ENCODE measurements around the gene EPHB2.

The EPHB2 gene

GRCh38 chr1:22849770-22850169, 139.1 kb downstream of the EPHB2 start:
- no peak for DNase-seq (ENCODE audit: low read depth, low spot score)

GRCh38 chr1:22850281-22850680, 139.6 kb downstream of the EPHB2 start:
- no peak for DNase-seq (ENCODE audit: low read depth, low spot score)
- H3K27ac ChIP-seq: no peak overlapping the region

More at GRCh38 chr1:22849770-22850169, 139.1 kb downstream of the EPHB2 start:
- no peak overlapping the region for H3K27ac ChIP-seq

GRCh38 chr1:22850681-22851080, 140.0 kb downstream of the EPHB2 start:
- no peak for DNase-seq (ENCODE audit: low read depth, low spot score)
- no peak overlapping the region for H3K27ac ChIP-seq

- no peak for DNase-seq (ENCODE audit: low read depth, low spot score)
- H3K27ac ChIP-seq: no peak overlapping the region
Measured at GRCh38 chr1:22851517-22851916, 140.9 kb downstream of the EPHB2 start.

GRCh38 chr1:22852144-22852655, 141.6 kb downstream of the EPHB2 start:
- no peak for DNase-seq (ENCODE audit: low read depth, low spot score)
- no peak overlapping the region for H3K27ac ChIP-seq

- no peak overlapping the region for H3K27ac ChIP-seq
- DNase-seq (ENCODE audit: low read depth, low spot score): no peak
Measured at GRCh38 chr1:22853651-22854185, 143.1 kb downstream of the EPHB2 start.

- no peak overlapping the region for H3K27ac ChIP-seq
- DNase-seq (ENCODE audit: low read depth, low spot score): no peak
Measured at GRCh38 chr1:22854688-22855565, 144.3 kb downstream of the EPHB2 start.

- no peak for DNase-seq (ENCODE audit: low read depth, low spot score)
- H3K27ac ChIP-seq: no peak overlapping the region
Measured at GRCh38 chr1:22855668-22856606, 145.3 kb downstream of the EPHB2 start.

GRCh38 chr1:22857661-22858060, 147.0 kb downstream of the EPHB2 start:
- no peak overlapping the region for H3K27ac ChIP-seq
- no peak for DNase-seq (ENCODE audit: low read depth, low spot score)

- H3K27ac ChIP-seq: no peak overlapping the region
- DNase-seq (ENCODE audit: low read depth, low spot score): no peak
Measured at GRCh38 chr1:22860414-22860800, 149.8 kb downstream of the EPHB2 start.

- no peak for DNase-seq (ENCODE audit: low read depth, low spot score)
- H3K27ac ChIP-seq: no peak overlapping the region
Measured at GRCh38 chr1:22860883-22861385, 150.3 kb downstream of the EPHB2 start.

- peak overlapping the region; percentile 36 for H3K27ac ChIP-seq
- peak; percentile 56 for DNase-seq (ENCODE audit: low read depth, low spot score)
Measured at GRCh38 chr1:22861764-22862440, 151.3 kb downstream of the EPHB2 start.

- no peak for DNase-seq (ENCODE audit: low read depth, low spot score)
- no peak overlapping the region for H3K27ac ChIP-seq
Measured at GRCh38 chr1:22862752-22863151, 152.1 kb downstream of the EPHB2 start.

GRCh38 chr1:22863766-22864165, 153.1 kb downstream of the EPHB2 start:
- DNase-seq (ENCODE audit: low read depth, low spot score): no peak
- H3K27ac ChIP-seq: no peak overlapping the region

- no peak overlapping the region for H3K27ac ChIP-seq
- no peak for DNase-seq (ENCODE audit: low read depth, low spot score)
Measured at GRCh38 chr1:22864886-22865285, 154.2 kb downstream of the EPHB2 start.

- DNase-seq (ENCODE audit: low read depth, low spot score): no peak
- no peak overlapping the region for H3K27ac ChIP-seq
Measured at GRCh38 chr1:22865736-22866135, 155.1 kb downstream of the EPHB2 start.

GRCh38 chr1:22866868-22867267, 156.2 kb downstream of the EPHB2 start:
- no peak overlapping the region for H3K27ac ChIP-seq

GRCh38 chr1:22868331-22868730, 157.7 kb downstream of the EPHB2 start:
- DNase-seq (ENCODE audit: low read depth, low spot score): no peak
- H3K27ac ChIP-seq: no peak overlapping the region

More at GRCh38 chr1:22866868-22867267, 156.2 kb downstream of the EPHB2 start:
- DNase-seq (ENCODE audit: low read depth, low spot score): no peak

GRCh38 chr1:22869325-22869724, 158.7 kb downstream of the EPHB2 start:
- no peak overlapping the region for H3K27ac ChIP-seq
- no peak for DNase-seq (ENCODE audit: low read depth, low spot score)

Data from epithelial cell of prostate (primary cell).